H1 (cell line): ENCODE data around the gene LLGL1. TPM values are rescaled to one million over a fixed set of nuclear protein-coding genes. Genes with fewer than 3 reads are reported as not detected.

Experiments
- CTCF ChIA-PET: fragments of 300-600 bp; sonication (Branson Sonifier 250); formaldehyde crosslinking; loops from one replicate; lab custom pipeline; 2021; ENCODE audit not compliant: partially characterized antibody; lab: Charles Lee
- POLR2A ChIA-PET: fragments of 300-600 bp; sonication (Branson Sonifier 250); formaldehyde crosslinking; loops from one replicate; lab custom pipeline; 2021; ENCODE audit warnings: inconsistent platforms; ENCODE audit not compliant: partially characterized antibody; lab: Charles Lee
- DNase-seq, 2 experiments: peaks; one replicate each; pipeline versions ENCODE4 v3.0.0 to v3.0.0-alpha.2; 2010 to 2022; ENCODE audit warnings: low spot score in 2 of 2, low read depth in 1 of 2, mixed read lengths in 1 of 2
- FAIRE-seq: peaks from 2 replicates; lab custom pipeline; 2011; peaks lifted over from hg19 to GRCh38; lab: Jason Lieb, UNC
- H2AFZ ChIP-seq: 2 replicates; pipeline ENCODE4 v1.8.1; 2012; ENCODE audit warnings: low read length, inconsistent platforms
- H2AK5ac ChIP-seq: 2 replicates; pipeline ENCODE4 v1.6.1; 2013; ENCODE audit warnings: low read depth, low read length
- H2BK120ac ChIP-seq: replicated peaks from 2 replicates; pipeline ENCODE3; 2013; ENCODE audit warnings: low read depth, low read length, inconsistent platforms
- H2BK12ac ChIP-seq: 2 replicates; pipeline ENCODE4 v1.6.1; 2013; ENCODE audit warnings: low read depth, low read length
- H2BK15ac ChIP-seq: 2 replicates; pipeline ENCODE4 v1.6.1; 2013; ENCODE audit warnings: low read length
- H2BK20ac ChIP-seq: 2 replicates; pipeline ENCODE4 v1.6.1; 2013; ENCODE audit warnings: low read length
- H2BK5ac ChIP-seq: 2 replicates; pipeline ENCODE4 v1.6.1; 2013; ENCODE audit warnings: low read depth, low read length
- H3K14ac ChIP-seq: 2 replicates; pipeline ENCODE4 v1.6.1; 2013; ENCODE audit warnings: inconsistent platforms; ENCODE audit not compliant: insufficient read length
- H3K18ac ChIP-seq: 2 replicates; pipeline ENCODE4 v1.6.1; 2013; ENCODE audit warnings: low read length; ENCODE audit errors: extremely low read depth
- H3K23ac ChIP-seq: 2 replicates; pipeline ENCODE4 v1.6.1; 2013; ENCODE audit warnings: inconsistent platforms; ENCODE audit not compliant: insufficient read length
- H3K23me2 ChIP-seq: 2 replicates; pipeline ENCODE4 v1.6.1; 2013; ENCODE audit warnings: low read depth, low read length
- H3K27ac ChIP-seq: 2 replicates; pipeline ENCODE4 v1.6.1; 2011; ENCODE audit warnings: low read depth, low read length, inconsistent platforms
- H3K27me3 ChIP-seq, 4 experiments: replicated peaks in 1 of 4; 1 replicate in 1 of 4; 2 replicates in 3 of 4; pipeline versions ENCODE4 v1.6.1 to v1.8.1; 2011 to 2013; ENCODE audit warnings: low read length in 3 of 4, mild to moderate bottlenecking in 3 of 4, inconsistent platforms in 2 of 4, mixed read lengths in 2 of 4, moderate library complexity in 1 of 4; ENCODE audit not compliant: control insufficient read depth in 3 of 4, insufficient read depth in 3 of 4; ENCODE audit errors: extremely low read depth in 1 of 4
- H3K36me3 ChIP-seq, 4 experiments: 2 replicates each; pipeline versions ENCODE4 v1.6.1 to v1.8.1; 2011 to 2013; ENCODE audit warnings: mild to moderate bottlenecking in 4 of 4, low read length in 3 of 4, moderate library complexity in 2 of 4, control low read depth in 1 of 4, inconsistent platforms in 1 of 4; ENCODE audit not compliant: insufficient read depth in 4 of 4, control insufficient read depth in 2 of 4
- H3K4ac ChIP-seq: replicated peaks from 2 replicates; pipeline ENCODE3; 2013; ENCODE audit warnings: low read length, low read depth, mixed read lengths, inconsistent platforms; ENCODE audit not compliant: insufficient read length
- H3K4me1 ChIP-seq, 4 experiments: replicated peaks in 1 of 4; 1 replicate in 1 of 4; 2 replicates in 3 of 4; pipeline versions ENCODE4 v1.6.1 to v1.8.1; 2011 to 2013; ENCODE audit warnings: low read length in 3 of 4, inconsistent platforms in 2 of 4, mixed read lengths in 1 of 4; ENCODE audit not compliant: insufficient read depth in 4 of 4, control insufficient read depth in 3 of 4
- H3K4me2 ChIP-seq, 2 experiments: 2 replicates each; pipeline versions ENCODE4 v1.6.1 to v1.8.1; 2011 to 2013; ENCODE audit warnings: low read depth in 2 of 2, low read length in 2 of 2, control low read depth in 1 of 2, inconsistent platforms in 1 of 2, mild to moderate bottlenecking in 1 of 2; ENCODE audit not compliant: insufficient read depth in 1 of 2
- H3K4me3 ChIP-seq, 4 experiments: fragments of 200-600, 300-600 bp in 1 of 4; sonication (generic), shearing (Covaris generic), sonication (Bioruptor Twin) in 1 of 4; 2 replicates each; pipeline versions ENCODE4 v1.5.1 to v1.8.1; 2011 to 2016; ENCODE audit warnings: low read length in 4 of 4, low read depth in 3 of 4, control low read depth in 2 of 4, inconsistent platforms in 2 of 4, mild to moderate bottlenecking in 2 of 4, mixed read lengths in 1 of 4, moderate library complexity in 1 of 4; ENCODE audit not compliant: insufficient read depth in 2 of 4; ENCODE audit errors: extremely low read depth in 1 of 4
- H3K56ac ChIP-seq: replicated peaks from 2 replicates; pipeline ENCODE3; 2013; ENCODE audit warnings: low read depth, mild to moderate bottlenecking, mixed read lengths, low read length, inconsistent platforms; ENCODE audit not compliant: insufficient read length
- H3K79me1 ChIP-seq: 2 replicates; pipeline ENCODE4 v1.6.1; 2013; ENCODE audit warnings: low read depth, low read length, control low read depth
- H3K79me2 ChIP-seq, 2 experiments: 2 replicates each; pipeline versions ENCODE4 v1.6.1 to v1.8.1; 2012 to 2013; ENCODE audit warnings: low read length in 2 of 2, mild to moderate bottlenecking in 2 of 2, inconsistent platforms in 1 of 2; ENCODE audit not compliant: insufficient read depth in 2 of 2, control insufficient read depth in 1 of 2
- H3K9ac ChIP-seq, 4 experiments: replicated peaks in 1 of 4; 1 replicate in 1 of 4; 2 replicates in 3 of 4; pipeline versions ENCODE4 v1.6.1 to v1.8.1; 2011 to 2013; ENCODE audit warnings: low read depth in 3 of 4, low read length in 3 of 4, control low read depth in 2 of 4, mild to moderate bottlenecking in 2 of 4, moderate library complexity in 2 of 4, inconsistent platforms in 1 of 4; ENCODE audit errors: extremely low read depth in 1 of 4
- H3K9me3 ChIP-seq, 2 experiments: 2 replicates each; pipeline versions ENCODE4 v1.6.1 to v1.8.1; 2012 to 2013; ENCODE audit warnings: mild to moderate bottlenecking in 2 of 2, moderate library complexity in 2 of 2, control low read depth in 1 of 2, inconsistent platforms in 1 of 2, low read depth in 1 of 2, low read length in 1 of 2, mixed read lengths in 1 of 2; ENCODE audit not compliant: insufficient read depth in 2 of 2
- H4K20me1 ChIP-seq, 2 experiments: replicated peaks in 1 of 2; 2 replicates each; pipeline versions ENCODE3 to v1.8.1; 2011 to 2013; ENCODE audit warnings: inconsistent platforms in 2 of 2, low read length in 2 of 2, mild to moderate bottlenecking in 1 of 2; ENCODE audit not compliant: insufficient read depth in 2 of 2, control insufficient read depth in 1 of 2
- H4K5ac ChIP-seq: 2 replicates; pipeline ENCODE4 v1.6.1; 2013; ENCODE audit warnings: low read length, low read depth, mixed read lengths, inconsistent platforms; ENCODE audit not compliant: insufficient read length
- H4K8ac ChIP-seq: 2 replicates; pipeline ENCODE4 v1.8.0; 2013; ENCODE audit warnings: mild to moderate bottlenecking, moderate library complexity, low read length, inconsistent platforms; ENCODE audit not compliant: insufficient read depth; ENCODE audit errors: extremely low read depth
- H4K91ac ChIP-seq: replicated peaks from 2 replicates; pipeline ENCODE3; 2013; ENCODE audit warnings: low read length, mixed read lengths, inconsistent platforms; ENCODE audit not compliant: insufficient read length
- WGBS, 2 experiments: shearing (Covaris generic) in 1 of 2; methylation state at CpG; one replicate each; pipeline versions ENCODE4 v1.1.6 to v1.1.7; 2013 to 2015; ENCODE audit warnings: low lambda C conversion rate in 2 of 2, mixed read lengths in 2 of 2, inconsistent platforms in 1 of 2, low coverage in 1 of 2, missing lambda C conversion rate in 1 of 2; ENCODE audit not compliant: insufficient replicate concordance in 2 of 2, insufficient coverage in 1 of 2, insufficient read length in 1 of 2; ENCODE audit errors: extremely low coverage in 1 of 2, missing lambda C conversion rate in 1 of 2; 5-methylcytosine and 5-hydroxymethylcytosine counted together
- polyA plus RNA-seq, 7 experiments: library from polyadenylated mRNA; depleted of rRNA in 3 of 7; stranded (reverse) in 5 of 7; unstranded in 2 of 7; fragments of >200 nt in 5 of 7; fragments of 200-250 nt in 2 of 7; gene quantifications; 1 replicate in 5 of 7; 2 replicates in 1 of 7; 4 replicates in 1 of 7; pipeline versions ENCODE4 v1.2.1 to v1.2.3, GENCODE V29; 2011 to 2013; ENCODE audit warnings: missing spikeins in 2 of 7, mixed read lengths in 2 of 7
- total RNA-seq: library from RNA; stranded (reverse); fragmentation: NEBNext Ultra II Directional; extraction: Animal tissue kit (Norgen Biotek cat#: 25700); gene quantifications from 2 replicates; pipeline ENCODE4 v1.2.1, GENCODE V29; 2021

The LLGL1 gene
- total and polyA plus RNA-seq, 2 of the 8 experiments (the other 6 are each of a cell fraction or from before 2014, with no cell fraction given), result 71.3 to 107 TPM

DNA sequence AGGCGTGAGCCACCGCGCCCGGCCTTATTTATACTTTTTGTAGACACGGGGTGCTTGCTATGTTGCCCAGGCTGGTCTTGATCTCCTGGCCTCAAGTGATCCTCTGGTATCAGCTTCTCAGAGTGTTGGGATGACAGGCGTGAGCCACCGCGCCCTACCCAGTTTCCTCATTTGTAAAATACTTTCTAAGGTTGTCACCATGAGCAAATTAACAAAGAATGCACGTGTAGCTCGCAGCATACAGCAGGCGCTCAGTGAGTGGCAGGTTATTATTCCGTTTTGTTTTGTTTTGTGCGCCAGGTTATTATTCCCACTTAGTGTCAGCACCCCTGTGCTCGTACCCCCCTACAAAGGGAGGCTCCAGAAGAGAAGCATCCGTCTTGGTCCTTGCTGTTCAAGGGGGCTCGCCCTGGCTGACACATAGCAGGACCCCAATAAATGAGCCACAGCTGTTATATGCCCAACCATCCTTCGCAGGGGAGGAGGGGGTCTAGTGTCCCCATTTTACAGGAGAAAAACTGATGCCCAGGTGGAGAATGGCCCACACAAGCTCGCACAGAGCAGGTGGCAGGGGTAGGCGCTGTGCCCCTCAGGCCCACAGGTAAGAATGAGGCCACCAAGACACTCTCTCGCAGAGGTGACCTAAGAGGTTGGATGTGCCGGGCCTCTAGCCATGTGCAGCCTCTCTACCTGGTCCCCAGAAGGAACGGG lies 34.3 kb downstream of the LLGL1 start:
- Histone ChIP-seq H3K4me2 (peak overlapping the region; percentile 64 to 79), H3K9me3 (no peaks in the 10 kb centered on the region)
- no peak for DNase-seq

More for the DNA sequence above, 34.3 kb downstream of the LLGL1 start:
- Histone ChIP-seq H2BK5ac (peak overlapping the region; percentile 44; the same call in 1 of the 2 replicates), H3K79me1 (peaks cover 18% of the 10 kb centered on the region), H3K27me3 (no peaks in the 10 kb centered on the region), H2BK20ac (no peak overlapping the region), H3K4me3 (peak overlapping the region; percentile 76 to 88 (median 84); a peak in 5 of 8 replicates), H4K20me1 (peaks cover 4 to 9% of the 10 kb centered on the region in 2 experiments), H3K23me2 (peaks cover 14% of the 10 kb centered on the region), H3K27ac (no peak overlapping the region; the same call in 1 of the 2 replicates), H2BK120ac (no peak overlapping the region), H4K8ac (peak overlapping the region; percentile 19; the same call in 1 of the 2 replicates), H4K91ac (no peak overlapping the region), H2AK5ac (no peak overlapping the region), H3K18ac (peak overlapping the region; percentile 81), H3K36me3 (peaks cover 5 to 34% (median 14%) of the 10 kb centered on the region in 4 experiments), H2BK15ac (0 out of 2 replicates have a peak overlapping the region, but pooled peaks have one; percentile 0), H3K9ac (no peak overlapping the region), H3K79me2 (peaks cover 0 to 26% of the 10 kb centered on the region in 2 experiments; a peak in 1 of 4 replicates), H3K14ac (no peak overlapping the region), H3K56ac (no peak overlapping the region), H3K4ac (peak overlapping the region; percentile 2), H3K4me1 (peaks cover 4 to 37% (median 20%) of the 10 kb centered on the region in 4 experiments), H2BK12ac (0 out of 2 replicates have a peak overlapping the region, but pooled peaks have one; percentile 0), H2AFZ (peak overlapping the region; percentile 61), H4K5ac (no peak overlapping the region), H3K23ac (no peak overlapping the region)
- CTCF ChIA-PET, result interaction anchor here (1.1 to 1.2 kb wide), 4 partner anchors 8 to 44 kb away, joined by 3 to 6 read pairs (median 4); no protein-coding TSS in a partner anchor
- POLR2A ChIA-PET, result interaction anchor here (0.9 to 11.5 kb wide), 12 partner anchors 13 to 102 kb away, joined by 3 to 171 read pairs (median 4); partner anchors contain the start of gene SHMT1
- no peak for FAIRE-seq
- WGBS, 2 experiments, result 81% methylated on average over 22 of the region's 22 CpGs; no CpG with 5 or more reads in 1 of the 2 experiments
